ENCODE results near the gene ERBB2.

GRCh38 chr17:39722104-39722503 lies 22.2 kb downstream of the ERBB2 start:
- TF ChIP-seq CTCF (IDR thresholded peaks at IDR 0.05; ENCODE audit: low read depth, low read length): no peak
- no peak for TF ChIP-seq POLR2A (IDR thresholded peaks at IDR 0.05; ENCODE audit: extremely low read depth, insufficient read length)
- TF ChIP-seq MAX (IDR thresholded peaks at IDR 0.05; ENCODE audit: low read depth, low read length): no peak
- no peak for TF ChIP-seq MYC (IDR thresholded peaks at IDR 0.05; ENCODE audit: low read depth, low read length)
